ENCODE data around the gene DDX55.

DDX55 gene

GRCh38 chr12:123617144-123617543 is 15.2 kb downstream of the DDX55 start:
- TF ChIP-seq EZH2 (IDR thresholded peaks at IDR 0.05; ENCODE audit: borderline replicate concordance, low read length) = no peak
- no peak for TF ChIP-seq CTCF (IDR thresholded peaks at IDR 0.05; ENCODE audit: low read length)
- H3K9me2 ChIP-seq (ENCODE audit: low read depth, low read length) = no peaks in the 10 kb centered on the region
- H3K79me2 ChIP-seq (ENCODE audit: insufficient read depth, low read length) = no peaks in the 10 kb centered on the region
- H3K36me3 ChIP-seq (ENCODE audit: insufficient read depth, low read length) = peaks cover 97% of the 10 kb centered on the region
- H3K9ac ChIP-seq (ENCODE audit: low read length) = no peak overlapping the region
- H3F3A ChIP-seq (ENCODE audit: insufficient read depth, low read length) = peaks cover 3% of the 10 kb centered on the region; the same call in 1 of the 2 replicates
- no peaks in the 10 kb centered on the region for H3K9me3 ChIP-seq (ENCODE audit: low read length)
- H3K4me3 ChIP-seq (ENCODE audit: low read depth, low read length, poor library complexity, severe bottlenecking) = no peak overlapping the region
- H3K27me3 ChIP-seq (ENCODE audit: insufficient read depth, low read length) = no peaks in the 10 kb centered on the region
- no peak overlapping the region for H3K4me2 ChIP-seq (ENCODE audit: low read length)
- H3K27ac ChIP-seq (ENCODE audit: low read depth, low read length, poor library complexity, severe bottlenecking) = no peak overlapping the region
- no peaks in the 10 kb centered on the region for H4K20me1 ChIP-seq (ENCODE audit: insufficient read depth, low read length)
- H3K4me1 ChIP-seq (ENCODE audit: insufficient read depth, low read length, severe bottlenecking) = no peaks in the 10 kb centered on the region
- H2AFZ ChIP-seq (ENCODE audit: low read length) = no peak overlapping the region

- H3K79me2 ChIP-seq (ENCODE audit: insufficient read depth, low read length) = no peaks in the 10 kb centered on the region
- H3K36me3 ChIP-seq (ENCODE audit: insufficient read depth, low read length) = peaks cover 97% of the 10 kb centered on the region
- no peak overlapping the region for H3K9ac ChIP-seq (ENCODE audit: low read length)
- no peaks in the 10 kb centered on the region for H3K9me2 ChIP-seq (ENCODE audit: low read depth, low read length)
- no peaks in the 10 kb centered on the region for H3K4me1 ChIP-seq (ENCODE audit: insufficient read depth, low read length, severe bottlenecking)
- no peaks in the 10 kb centered on the region for H4K20me1 ChIP-seq (ENCODE audit: insufficient read depth, low read length)
- no peak overlapping the region for H2AFZ ChIP-seq (ENCODE audit: low read length)
- peaks cover 3% of the 10 kb centered on the region; the same call in 1 of the 2 replicates for H3F3A ChIP-seq (ENCODE audit: insufficient read depth, low read length)
- H3K27ac ChIP-seq (ENCODE audit: low read depth, low read length, poor library complexity, severe bottlenecking) = no peak overlapping the region
- no peak overlapping the region for H3K4me2 ChIP-seq (ENCODE audit: low read length)
- no peak overlapping the region for H3K4me3 ChIP-seq (ENCODE audit: low read depth, low read length, poor library complexity, severe bottlenecking)
- H3K27me3 ChIP-seq (ENCODE audit: insufficient read depth, low read length) = no peaks in the 10 kb centered on the region
- no peaks in the 10 kb centered on the region for H3K9me3 ChIP-seq (ENCODE audit: low read length)
- no peak for TF ChIP-seq EZH2 (IDR thresholded peaks at IDR 0.05; ENCODE audit: borderline replicate concordance, low read length)
Observed at GRCh38 chr12:123617580-123617979, 15.7 kb downstream of the DDX55 start.

GRCh38 chr12:123621101-123621500 is 19.2 kb downstream of the DDX55 start:
- no peak overlapping the region for H3K4me3 ChIP-seq (ENCODE audit: low read depth, low read length, poor library complexity, severe bottlenecking)
- peaks cover 93% of the 10 kb centered on the region for H3K36me3 ChIP-seq (ENCODE audit: insufficient read depth, low read length)
- H3K27ac ChIP-seq (ENCODE audit: low read depth, low read length, poor library complexity, severe bottlenecking) = no peak overlapping the region
- no peaks in the 10 kb centered on the region for H3K4me1 ChIP-seq (ENCODE audit: insufficient read depth, low read length, severe bottlenecking)
- H3K79me2 ChIP-seq (ENCODE audit: insufficient read depth, low read length) = no peaks in the 10 kb centered on the region
- no peaks in the 10 kb centered on the region for H3K27me3 ChIP-seq (ENCODE audit: insufficient read depth, low read length)
- H3K4me2 ChIP-seq (ENCODE audit: low read length) = no peak overlapping the region
- H3K9me2 ChIP-seq (ENCODE audit: low read depth, low read length) = no peaks in the 10 kb centered on the region
- H3K9ac ChIP-seq (ENCODE audit: low read length) = no peak overlapping the region
- no peak overlapping the region for H2AFZ ChIP-seq (ENCODE audit: low read length)
- H4K20me1 ChIP-seq (ENCODE audit: insufficient read depth, low read length) = no peaks in the 10 kb centered on the region
- no peaks in the 10 kb centered on the region for H3K9me3 ChIP-seq (ENCODE audit: low read length)
- peaks cover 3% of the 10 kb centered on the region; the same call in 1 of the 2 replicates for H3F3A ChIP-seq (ENCODE audit: insufficient read depth, low read length)
- TF ChIP-seq EZH2 (IDR thresholded peaks at IDR 0.05; ENCODE audit: borderline replicate concordance, low read length) (no peak), CTCF (IDR thresholded peaks at IDR 0.05; ENCODE audit: low read length) (no peak)

Data from OCI-LY1 (cell line).